SK-N-DZ (cell line): Measurements from ENCODE around the gene C1orf167.

ENCODE experiments used
- DNase-seq: peaks from one replicate; pipeline ENCODE4 v3.0.0-alpha.2; 2015; ENCODE audit warnings: low spot score

C1orf167 gene

GRCh38 chr1:11835441-11836225 is 73.6 kb downstream of the C1orf167 start:
- DNase-seq = no peak

DNA sequence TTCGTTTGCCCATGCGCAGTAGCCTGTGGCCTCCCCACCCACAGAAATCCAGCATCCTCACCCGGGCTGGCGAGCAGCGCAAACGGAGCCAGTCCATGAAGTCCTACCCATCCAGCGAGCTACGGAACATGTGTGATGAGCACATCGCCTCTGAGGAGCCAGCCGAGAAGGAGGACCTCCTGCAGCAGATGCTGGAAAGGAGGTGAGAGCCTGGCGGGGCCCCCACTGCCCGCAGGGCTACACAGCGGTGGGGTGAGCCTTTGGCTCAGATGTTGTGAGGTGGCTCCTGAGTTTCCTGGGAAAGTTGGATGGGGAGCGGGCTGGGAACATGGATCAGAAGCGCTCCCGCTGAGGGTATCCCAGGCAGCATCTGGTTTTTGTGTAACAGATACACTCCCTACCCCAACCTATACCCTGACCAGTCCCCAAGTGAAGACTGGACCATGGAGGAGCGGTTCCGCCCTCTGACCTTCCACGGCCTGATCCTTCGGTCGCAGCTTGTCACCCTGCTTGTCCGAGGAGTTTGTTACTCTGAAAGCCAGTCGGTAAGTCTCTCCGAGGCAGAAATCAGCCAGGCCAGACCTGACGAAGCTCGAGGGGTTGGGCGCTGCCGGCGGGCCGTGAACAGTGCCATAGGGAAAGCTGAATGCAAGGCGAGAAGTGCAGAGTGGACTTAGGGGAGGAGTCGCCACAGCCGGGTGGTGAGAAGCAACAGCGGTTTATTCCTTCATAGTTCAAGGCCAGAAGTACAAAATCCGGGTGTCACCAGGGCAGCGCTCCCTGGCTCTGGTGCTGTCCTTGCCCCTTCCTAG is 75.2 kb downstream of the C1orf167 start:
- no peak for DNase-seq

- DNase-seq = no peak
These were observed 75.9 kb downstream of the C1orf167 start for GRCh38 chr1:11837767-11838348.

GRCh38 chr1:11838349-11839272 is 76.6 kb downstream of the C1orf167 start:
- peak; percentile 40 for DNase-seq
